Smooth muscle cell (in vitro differentiated cells): ENCODE data around the gene SLCO3A1. TPM values are rescaled to one million over a fixed set of nuclear protein-coding genes. Genes with fewer than 3 reads are reported as not detected.

Source experiments
- DNase-seq: peaks from one replicate; lab custom pipeline; 2025; ENCODE audit not compliant: unreplicated experiment; lab: John Stamatoyannopoulos, UW
- H2AFZ ChIP-seq: fragments of 200-600 bp; sonication (generic); 2 replicates; pipeline ENCODE4 v1.6.0; 2016; ENCODE audit warnings: antibody characterized with exemption, low read depth, mild to moderate bottlenecking
- H3F3A ChIP-seq: fragments of 200-600 bp; sonication (generic); 2 replicates; pipeline ENCODE4 v1.6.0; 2017; ENCODE audit warnings: antibody characterized with exemption, low read depth
- H3K27ac ChIP-seq: fragments of 200-600 bp; sonication (generic); 2 replicates; pipeline ENCODE4 v1.5.1; 2016; ENCODE audit warnings: low read depth, mild to moderate bottlenecking
- H3K27me3 ChIP-seq: fragments of 200-600 bp; sonication (generic); 2 replicates; pipeline ENCODE4 v1.6.1; 2016; ENCODE audit warnings: low read depth, mild to moderate bottlenecking
- H3K36me3 ChIP-seq: fragments of 200-600 bp; sonication (generic); 2 replicates; pipeline ENCODE4 v1.5.1; 2016; ENCODE audit warnings: low read depth
- H3K4me1 ChIP-seq: fragments of 200-600 bp; sonication (generic); 2 replicates; pipeline ENCODE4 v1.5.1; 2016; ENCODE audit warnings: low read depth
- H3K4me2 ChIP-seq: fragments of 200-600 bp; sonication (generic); 2 replicates; pipeline ENCODE4 v1.6.0; 2016; ENCODE audit warnings: mild to moderate bottlenecking
- H3K4me3 ChIP-seq: fragments of 200-600 bp; sonication (generic); 2 replicates; pipeline ENCODE4 v1.5.1; 2016; ENCODE audit warnings: mild to moderate bottlenecking
- H3K79me2 ChIP-seq: fragments of 200-600 bp; sonication (generic); 2 replicates; pipeline ENCODE4 v1.6.0; 2016; ENCODE audit warnings: low read depth, mild to moderate bottlenecking
- H3K9ac ChIP-seq: fragments of 200-600 bp; sonication (generic); 2 replicates; pipeline ENCODE4 v1.6.0; 2016; ENCODE audit warnings: low read depth
- H3K9me3 ChIP-seq: fragments of 200-600 bp; sonication (generic); replicated peaks from 2 replicates; pipeline ENCODE4 v1.5.1; 2016; ENCODE audit warnings: low read depth
- H4K20me1 ChIP-seq: fragments of 200-600 bp; sonication (generic); 2 replicates; pipeline ENCODE4 v1.6.0; 2016; ENCODE audit warnings: low read depth
- CTCF ChIP-seq: fragments of 200-600 bp; sonication (generic); IDR thresholded peaks from 2 replicates; pipeline ENCODE4 v1.5.1; 2017; ENCODE audit warnings: borderline replicate concordance, mild to moderate bottlenecking, antibody characterized with exemption; ENCODE audit not compliant: insufficient read depth, poor library complexity, severe bottlenecking
- WGBS: methylation state at CpG from one replicate; pipeline ENCODE4 v1.1.7; 2016; ENCODE audit warnings: low lambda C conversion rate; 5-methylcytosine and 5-hydroxymethylcytosine counted together
- polyA plus RNA-seq: library from polyadenylated mRNA; unstranded; fragments of >200 nt; fragmentation: Nextera tagmentation; extraction: Ambion mirVana; gene quantifications from 2 replicates; pipeline ENCODE4 v1.2.1, GENCODE V29; 2016
- total RNA-seq: library from RNA; depleted of rRNA; stranded (reverse); fragments of >200 nt; gene quantifications from 2 replicates; pipeline ENCODE4 v1.2.3, GENCODE V29; 2014

The SLCO3A1 gene
- total and polyA plus RNA-seq, 2 experiments from 2014 or later: 1.3 to 12.6 TPM

- Histone ChIP-seq H2AFZ (no peak overlapping the region), H3K79me2 (no peaks in the 10 kb centered on the region), H3K27ac (no peak overlapping the region), H3K27me3 (peaks cover 4% of the 10 kb centered on the region), H3K4me2 (no peak overlapping the region), H3K4me3 (no peak overlapping the region), H3K4me1 (no peaks in the 10 kb centered on the region), H3K36me3 (no peaks in the 10 kb centered on the region), H3F3A (no peaks in the 10 kb centered on the region), H4K20me1 (no peaks in the 10 kb centered on the region), H3K9ac (no peak overlapping the region), H3K9me3 (no peaks in the 10 kb centered on the region)
- DNase-seq: no peak
- WGBS: 80% methylated on average over 9 of the region's 9 CpGs
- TF ChIP-seq CTCF: no peak
Measured at GRCh38 chr15:91965501-91966193, 112.1 kb downstream of the SLCO3A1 start.

- Histone ChIP-seq H3F3A (no peaks in the 10 kb centered on the region), H3K27me3 (peaks cover 4% of the 10 kb centered on the region), H3K27ac (no peak overlapping the region), H3K36me3 (no peaks in the 10 kb centered on the region), H3K9me3 (no peaks in the 10 kb centered on the region), H2AFZ (no peak overlapping the region), H4K20me1 (no peaks in the 10 kb centered on the region), H3K9ac (no peak overlapping the region), H3K4me1 (no peaks in the 10 kb centered on the region), H3K79me2 (no peaks in the 10 kb centered on the region), H3K4me2 (no peak overlapping the region), H3K4me3 (no peak overlapping the region)
- TF ChIP-seq CTCF: no peak
- WGBS: 85% methylated on average over 6 of the region's 6 CpGs
- no peak for DNase-seq
Measured at GRCh38 chr15:91966194-91966552, 112.7 kb downstream of the SLCO3A1 start.

- no peak for TF ChIP-seq CTCF
- no peaks in the 10 kb centered on the region for H3K36me3 ChIP-seq
- DNase-seq: no peak
- H3K9ac ChIP-seq: no peak overlapping the region
- H3K4me3 ChIP-seq: no peak overlapping the region
- no peaks in the 10 kb centered on the region for H3F3A ChIP-seq
- H3K79me2 ChIP-seq: no peaks in the 10 kb centered on the region
- H3K27me3 ChIP-seq: peaks cover 4% of the 10 kb centered on the region
- no peak overlapping the region for H3K27ac ChIP-seq
- H3K9me3 ChIP-seq: no peaks in the 10 kb centered on the region
- H3K4me2 ChIP-seq: no peak overlapping the region
- no peak overlapping the region for H2AFZ ChIP-seq
- no peaks in the 10 kb centered on the region for H4K20me1 ChIP-seq
- 82% methylated on average over 8 of the region's 8 CpGs for WGBS
- no peaks in the 10 kb centered on the region for H3K4me1 ChIP-seq
Measured at GRCh38 chr15:91967935-91968606, 114.6 kb downstream of the SLCO3A1 start.
